Smooth muscle cell (in vitro differentiated cells): ENCODE data around the gene MFGE8. TPM values are rescaled to one million over a fixed set of nuclear protein-coding genes. Genes with fewer than 3 reads are reported as not detected.

Experiments
- DNase-seq: peaks from one replicate; lab custom pipeline; 2025; ENCODE audit not compliant: unreplicated experiment; lab: John Stamatoyannopoulos, UW
- H2AFZ ChIP-seq: fragments of 200-600 bp; sonication (generic); 2 replicates; pipeline ENCODE4 v1.6.0; 2016; ENCODE audit warnings: antibody characterized with exemption, low read depth, mild to moderate bottlenecking
- H3F3A ChIP-seq: fragments of 200-600 bp; sonication (generic); 2 replicates; pipeline ENCODE4 v1.6.0; 2017; ENCODE audit warnings: antibody characterized with exemption, low read depth
- H3K27ac ChIP-seq: fragments of 200-600 bp; sonication (generic); 2 replicates; pipeline ENCODE4 v1.5.1; 2016; ENCODE audit warnings: low read depth, mild to moderate bottlenecking
- H3K27me3 ChIP-seq: fragments of 200-600 bp; sonication (generic); 2 replicates; pipeline ENCODE4 v1.6.1; 2016; ENCODE audit warnings: low read depth, mild to moderate bottlenecking
- H3K36me3 ChIP-seq: fragments of 200-600 bp; sonication (generic); 2 replicates; pipeline ENCODE4 v1.5.1; 2016; ENCODE audit warnings: low read depth
- H3K4me1 ChIP-seq: fragments of 200-600 bp; sonication (generic); 2 replicates; pipeline ENCODE4 v1.5.1; 2016; ENCODE audit warnings: low read depth
- H3K4me2 ChIP-seq: fragments of 200-600 bp; sonication (generic); 2 replicates; pipeline ENCODE4 v1.6.0; 2016; ENCODE audit warnings: mild to moderate bottlenecking
- H3K4me3 ChIP-seq: fragments of 200-600 bp; sonication (generic); 2 replicates; pipeline ENCODE4 v1.5.1; 2016; ENCODE audit warnings: mild to moderate bottlenecking
- H3K79me2 ChIP-seq: fragments of 200-600 bp; sonication (generic); 2 replicates; pipeline ENCODE4 v1.6.0; 2016; ENCODE audit warnings: low read depth, mild to moderate bottlenecking
- H3K9ac ChIP-seq: fragments of 200-600 bp; sonication (generic); 2 replicates; pipeline ENCODE4 v1.6.0; 2016; ENCODE audit warnings: low read depth
- H3K9me3 ChIP-seq: fragments of 200-600 bp; sonication (generic); replicated peaks from 2 replicates; pipeline ENCODE4 v1.5.1; 2016; ENCODE audit warnings: low read depth
- H4K20me1 ChIP-seq: fragments of 200-600 bp; sonication (generic); 2 replicates; pipeline ENCODE4 v1.6.0; 2016; ENCODE audit warnings: low read depth
- WGBS: methylation state at CpG from one replicate; pipeline ENCODE4 v1.1.7; 2016; ENCODE audit warnings: low lambda C conversion rate; 5-methylcytosine and 5-hydroxymethylcytosine counted together
- polyA plus RNA-seq: library from polyadenylated mRNA; unstranded; fragments of >200 nt; fragmentation: Nextera tagmentation; extraction: Ambion mirVana; gene quantifications from 2 replicates; pipeline ENCODE4 v1.2.1, GENCODE V29; 2016
- total RNA-seq: library from RNA; depleted of rRNA; stranded (reverse); fragments of >200 nt; gene quantifications from 2 replicates; pipeline ENCODE4 v1.2.3, GENCODE V29; 2014
- TF ChIP-seq, protein P1 (sequence below): fragments of 200-600 bp; sonication (generic); IDR thresholded peaks from 2 replicates; pipeline ENCODE4 v1.5.1; 2017; ENCODE audit warnings: borderline replicate concordance, mild to moderate bottlenecking, antibody characterized with exemption; ENCODE audit not compliant: insufficient read depth, poor library complexity, severe bottlenecking

The MFGE8 gene
- total and polyA plus RNA-seq, 2 experiments from 2014 or later = 185 to 237 TPM

- WGBS = 80% methylated on average over 1 of the region's 1 CpG
- no peak overlapping the region for H3K4me2 ChIP-seq
Measured at GRCh38 chr15:88863412-88863811, 49.8 kb downstream of the MFGE8 start.

DNA sequence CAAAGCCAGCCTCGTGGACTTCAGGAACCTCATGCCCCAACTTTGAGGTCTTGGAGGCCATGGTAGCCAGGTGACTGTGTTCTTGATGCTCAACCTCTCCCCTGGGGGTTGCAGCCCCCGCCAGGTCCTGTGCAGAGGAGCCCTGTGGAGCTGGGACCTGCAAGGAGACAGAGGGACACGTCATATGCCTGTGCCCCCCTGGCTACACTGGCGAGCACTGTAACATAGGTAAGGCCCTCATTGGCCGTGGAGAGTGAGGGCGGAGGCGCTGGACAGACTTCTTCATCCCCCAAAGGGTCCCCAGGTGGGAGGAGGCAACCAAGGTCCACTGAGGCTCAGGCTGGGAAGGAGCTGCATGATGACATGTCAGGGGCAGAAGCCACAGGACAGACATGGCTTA, 53.0 kb downstream of the MFGE8 start:
- Histone ChIP-seq H4K20me1 (no peaks in the 10 kb centered on the region), H3K4me1 (no peaks in the 10 kb centered on the region), H3K9ac (no peak overlapping the region), H3K4me3 (no peak overlapping the region), H3F3A (no peaks in the 10 kb centered on the region), H2AFZ (no peak overlapping the region), H3K27ac (no peak overlapping the region), H3K4me2 (no peak overlapping the region), H3K27me3 (no peaks in the 10 kb centered on the region), H3K9me3 (no peaks in the 10 kb centered on the region), H3K36me3 (no peaks in the 10 kb centered on the region), H3K79me2 (no peaks in the 10 kb centered on the region)
- no peak for DNase-seq
- 90% methylated on average over 7 of the region's 7 CpGs for WGBS
- TF ChIP-seq, protein P1, sequence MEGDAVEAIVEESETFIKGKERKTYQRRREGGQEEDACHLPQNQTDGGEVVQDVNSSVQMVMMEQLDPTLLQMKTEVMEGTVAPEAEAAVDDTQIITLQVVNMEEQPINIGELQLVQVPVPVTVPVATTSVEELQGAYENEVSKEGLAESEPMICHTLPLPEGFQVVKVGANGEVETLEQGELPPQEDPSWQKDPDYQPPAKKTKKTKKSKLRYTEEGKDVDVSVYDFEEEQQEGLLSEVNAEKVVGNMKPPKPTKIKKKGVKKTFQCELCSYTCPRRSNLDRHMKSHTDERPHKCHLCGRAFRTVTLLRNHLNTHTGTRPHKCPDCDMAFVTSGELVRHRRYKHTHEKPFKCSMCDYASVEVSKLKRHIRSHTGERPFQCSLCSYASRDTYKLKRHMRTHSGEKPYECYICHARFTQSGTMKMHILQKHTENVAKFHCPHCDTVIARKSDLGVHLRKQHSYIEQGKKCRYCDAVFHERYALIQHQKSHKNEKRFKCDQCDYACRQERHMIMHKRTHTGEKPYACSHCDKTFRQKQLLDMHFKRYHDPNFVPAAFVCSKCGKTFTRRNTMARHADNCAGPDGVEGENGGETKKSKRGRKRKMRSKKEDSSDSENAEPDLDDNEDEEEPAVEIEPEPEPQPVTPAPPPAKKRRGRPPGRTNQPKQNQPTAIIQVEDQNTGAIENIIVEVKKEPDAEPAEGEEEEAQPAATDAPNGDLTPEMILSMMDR = no peak

More at GRCh38 chr15:88863412-88863811, 49.8 kb downstream of the MFGE8 start:
- H3K27ac ChIP-seq = no peak overlapping the region
- H3F3A ChIP-seq = no peaks in the 10 kb centered on the region
- H3K79me2 ChIP-seq = no peaks in the 10 kb centered on the region
- no peak overlapping the region for H3K9ac ChIP-seq
- no peak overlapping the region for H3K4me3 ChIP-seq
- no peak overlapping the region for H2AFZ ChIP-seq
- H3K27me3 ChIP-seq = no peaks in the 10 kb centered on the region
- H3K36me3 ChIP-seq = no peaks in the 10 kb centered on the region
- TF ChIP-seq, protein P1 = no peak
- no peaks in the 10 kb centered on the region for H4K20me1 ChIP-seq
- H3K9me3 ChIP-seq = no peaks in the 10 kb centered on the region
- no peaks in the 10 kb centered on the region for H3K4me1 ChIP-seq
- no peak for DNase-seq

- H3K27ac ChIP-seq = no peak overlapping the region
- H3K4me1 ChIP-seq = no peaks in the 10 kb centered on the region
- TF ChIP-seq, protein P1 = no peak
- DNase-seq = no peak
- no peaks in the 10 kb centered on the region for H4K20me1 ChIP-seq
- WGBS = 61% methylated on average over 7 of the region's 7 CpGs
- no peak overlapping the region for H3K4me2 ChIP-seq
- H3F3A ChIP-seq = no peaks in the 10 kb centered on the region
- no peak overlapping the region for H3K9ac ChIP-seq
- no peak overlapping the region for H3K4me3 ChIP-seq
- no peak overlapping the region for H2AFZ ChIP-seq
- no peaks in the 10 kb centered on the region for H3K79me2 ChIP-seq
- H3K27me3 ChIP-seq = no peaks in the 10 kb centered on the region
- H3K36me3 ChIP-seq = no peaks in the 10 kb centered on the region
- no peaks in the 10 kb centered on the region for H3K9me3 ChIP-seq
Measured at GRCh38 chr15:88859550-88859949, 53.6 kb downstream of the MFGE8 start.

DNA sequence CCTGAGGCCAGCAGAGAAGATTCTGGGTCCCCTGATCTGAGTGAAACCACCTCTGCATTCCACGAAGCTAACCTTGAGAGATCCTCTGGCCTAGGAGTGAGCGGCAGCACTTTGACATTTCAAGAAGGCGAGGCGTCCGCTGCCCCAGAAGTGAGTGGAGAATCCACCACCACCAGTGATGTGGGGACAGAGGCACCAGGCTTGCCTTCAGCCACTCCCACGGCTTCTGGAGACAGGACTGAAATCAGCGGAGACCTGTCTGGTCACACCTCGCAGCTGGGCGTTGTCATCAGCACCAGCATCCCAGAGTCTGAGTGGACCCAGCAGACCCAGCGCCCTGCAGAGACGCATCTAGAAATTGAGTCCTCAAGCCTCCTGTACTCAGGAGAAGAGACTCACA, 54.2 kb downstream of the MFGE8 start:
- Histone ChIP-seq H3K27ac (no peak overlapping the region), H3K4me3 (no peak overlapping the region), H3K36me3 (no peaks in the 10 kb centered on the region), H2AFZ (no peak overlapping the region), H3K9ac (no peak overlapping the region), H3K27me3 (no peaks in the 10 kb centered on the region), H3K4me1 (no peaks in the 10 kb centered on the region), H4K20me1 (no peaks in the 10 kb centered on the region), H3K4me2 (no peak overlapping the region), H3K9me3 (no peaks in the 10 kb centered on the region), H3F3A (no peaks in the 10 kb centered on the region), H3K79me2 (no peaks in the 10 kb centered on the region)
- TF ChIP-seq, protein P1 = no peak
- 91% methylated on average over 11 of the region's 11 CpGs for WGBS
- no peak for DNase-seq
